ENCODE measurements around the gene COG7.
"Not testable (repeated sequence)": the region's sequence is repeated elsewhere in the genome, so short reads cannot be mapped to it uniquely, and the experiment has no call there.

Gene COG7

DNA sequence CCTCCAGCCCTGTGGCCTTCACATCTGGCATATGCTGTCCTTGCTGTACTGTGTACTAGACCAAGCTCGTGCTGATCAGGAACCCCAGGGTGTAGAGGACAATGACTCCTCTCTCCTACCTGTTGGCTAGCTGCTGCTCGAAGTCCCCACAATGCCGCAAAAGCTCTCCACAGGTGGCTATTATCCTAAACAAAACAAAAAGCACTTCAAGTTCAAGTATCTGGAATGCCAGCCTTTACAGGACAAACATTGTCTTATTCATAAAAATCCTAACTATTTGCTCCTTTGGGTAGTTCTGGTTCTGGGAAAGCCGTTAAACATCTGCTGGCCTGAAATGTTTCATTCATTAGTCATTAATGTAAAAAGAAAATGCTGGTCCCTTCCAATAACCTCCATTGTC is 42.8 kb downstream of the COG7 start:
- no peak for DNase-seq (ENCODE audit: low read depth in 2 of 2)

DNA sequence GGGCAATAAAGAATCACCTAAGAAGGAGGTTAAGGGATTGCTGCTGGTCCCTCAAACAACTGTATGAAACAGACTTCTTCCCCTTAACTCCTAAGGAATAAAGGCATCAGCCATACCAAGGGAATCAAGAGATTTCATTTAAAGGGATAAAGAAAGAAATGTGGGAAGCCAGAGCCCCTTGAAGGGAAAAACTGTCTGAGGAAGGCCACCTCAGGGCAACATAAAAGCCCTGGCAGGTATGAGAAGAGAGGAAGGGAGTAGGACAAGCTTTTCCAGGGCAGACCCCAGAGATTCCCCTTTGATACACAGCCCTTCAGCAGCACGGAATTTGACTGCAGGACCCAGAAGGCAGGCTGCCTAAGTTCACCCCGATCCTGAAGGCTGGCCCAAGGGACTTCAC is 43.5 kb downstream of the COG7 start:
- DNase-seq (ENCODE audit: low read depth in 2 of 2) = no peak

DNA sequence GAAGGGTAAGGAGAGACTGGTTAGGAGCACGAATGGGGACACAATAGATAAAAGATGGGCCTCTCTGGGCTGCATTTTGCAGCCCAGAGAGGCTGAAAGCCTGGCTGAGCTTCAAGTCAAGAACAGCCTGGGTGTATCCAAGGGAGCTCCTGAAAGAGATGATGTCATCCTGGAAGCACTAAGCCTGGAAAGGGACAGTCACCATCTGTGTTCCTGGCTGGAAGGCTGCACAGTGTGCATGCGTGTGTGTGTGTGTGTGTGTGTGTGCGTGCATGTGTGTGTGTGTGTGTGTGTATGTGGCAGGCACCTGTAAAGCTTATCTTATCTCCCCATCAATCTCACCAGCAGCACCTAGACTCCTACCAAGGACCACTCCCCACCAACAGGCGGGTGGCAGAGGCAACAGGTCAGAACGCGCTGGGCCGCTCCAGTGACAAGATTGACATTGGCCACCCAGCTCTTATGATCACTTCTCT is 44.1 kb downstream of the COG7 start:
- no peak for DNase-seq (ENCODE audit: low read depth in 2 of 2)

DNA sequence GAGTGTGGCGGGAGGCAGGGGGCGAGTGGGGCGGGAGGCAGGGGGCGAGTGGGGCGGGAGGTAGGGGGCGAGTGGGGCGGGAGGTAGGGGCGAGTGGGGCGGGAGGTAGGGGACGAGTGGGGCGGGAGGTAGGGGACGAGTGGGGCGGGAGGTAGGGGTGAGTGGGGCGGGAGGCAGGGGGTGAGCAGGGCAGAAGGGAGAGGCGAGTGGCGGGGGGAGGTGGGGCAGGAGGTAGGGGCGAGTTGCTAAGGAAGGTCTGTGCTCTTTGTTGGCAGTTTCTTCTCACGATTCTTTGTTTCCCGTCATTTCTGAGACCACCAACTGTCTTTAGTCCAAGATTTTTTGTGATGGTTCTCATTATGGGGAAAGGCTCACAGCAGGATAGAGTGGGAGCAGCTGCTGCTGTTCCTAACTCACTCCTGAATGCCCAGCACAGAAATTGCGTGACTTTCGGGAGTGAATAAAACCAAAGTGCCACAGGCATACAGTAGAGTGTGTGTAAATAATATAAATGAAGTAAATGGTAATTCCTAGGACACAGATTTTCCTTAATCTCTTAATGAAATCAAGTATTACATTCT is 44.7 kb downstream of the COG7 start:
- DNase-seq (ENCODE audit: low read depth in 2 of 2) = no peak

DNA sequence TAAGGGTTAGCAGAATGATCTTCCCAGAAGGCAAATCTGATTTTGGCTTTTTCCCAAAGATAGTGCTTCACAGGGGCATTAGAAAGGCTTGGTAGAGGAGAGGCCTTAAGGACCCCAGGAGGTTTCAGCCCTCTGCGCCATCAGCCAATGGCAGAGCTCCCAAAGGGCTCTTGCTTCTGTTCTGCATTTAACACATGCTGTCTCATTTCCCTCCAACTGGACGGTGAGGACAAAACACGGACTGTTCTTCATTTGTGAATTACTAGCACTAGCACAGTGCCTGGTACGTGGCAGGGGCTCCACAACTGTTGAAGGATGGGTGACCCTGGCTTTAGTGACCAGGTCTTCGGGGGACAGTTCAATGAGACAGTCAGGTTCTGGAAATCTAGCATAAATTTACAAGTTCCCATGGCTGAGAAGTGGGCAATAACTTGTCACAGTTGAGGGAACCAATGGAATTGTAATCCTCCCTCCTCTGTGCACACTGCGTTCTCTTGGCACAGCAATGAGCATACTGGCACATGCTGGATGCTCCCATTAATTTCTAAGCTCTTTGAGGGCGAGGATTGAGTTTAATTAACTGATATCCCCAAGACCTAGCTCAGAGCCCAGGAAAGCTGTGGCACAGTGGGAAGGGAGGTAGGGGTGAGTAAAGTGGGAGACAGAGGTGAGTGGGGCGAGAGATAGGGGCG is 45.4 kb downstream of the COG7 start:
- DNase-seq (ENCODE audit: low read depth in 2 of 2) = no peak

DNA sequence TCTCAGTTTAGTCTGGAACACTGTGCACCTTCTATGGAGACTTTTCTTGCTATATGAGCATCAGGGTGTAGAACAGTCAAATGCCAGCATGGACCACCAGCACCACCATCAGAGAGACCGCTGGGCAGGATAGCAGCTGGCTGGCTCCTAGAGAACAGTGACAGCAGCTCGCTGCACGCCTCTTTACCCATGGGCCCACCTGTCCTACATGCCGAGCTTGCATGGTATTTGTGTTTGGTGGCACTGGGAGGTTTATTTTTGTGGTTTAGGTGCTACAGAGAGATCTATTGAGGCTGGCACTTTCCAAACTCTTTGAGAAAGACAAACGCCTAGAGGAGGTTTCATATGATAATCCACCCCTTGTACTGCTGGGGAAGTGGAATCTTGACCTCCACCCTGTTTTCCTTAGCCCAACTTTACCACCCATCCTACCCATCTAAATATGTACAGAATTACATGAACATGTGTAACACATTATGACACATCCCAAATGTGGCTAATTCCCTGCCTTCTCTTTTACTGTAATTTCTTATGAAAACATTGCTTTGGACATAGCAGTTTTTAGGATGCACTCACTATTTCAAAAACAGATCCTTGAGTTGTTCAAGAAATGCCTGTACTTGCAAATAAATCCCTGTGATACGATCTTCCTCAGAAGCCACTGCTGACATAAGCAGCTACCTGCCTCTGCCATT is 46.3 kb downstream of the COG7 start:
- no peak for DNase-seq (ENCODE audit: low read depth in 2 of 2)

DNA sequence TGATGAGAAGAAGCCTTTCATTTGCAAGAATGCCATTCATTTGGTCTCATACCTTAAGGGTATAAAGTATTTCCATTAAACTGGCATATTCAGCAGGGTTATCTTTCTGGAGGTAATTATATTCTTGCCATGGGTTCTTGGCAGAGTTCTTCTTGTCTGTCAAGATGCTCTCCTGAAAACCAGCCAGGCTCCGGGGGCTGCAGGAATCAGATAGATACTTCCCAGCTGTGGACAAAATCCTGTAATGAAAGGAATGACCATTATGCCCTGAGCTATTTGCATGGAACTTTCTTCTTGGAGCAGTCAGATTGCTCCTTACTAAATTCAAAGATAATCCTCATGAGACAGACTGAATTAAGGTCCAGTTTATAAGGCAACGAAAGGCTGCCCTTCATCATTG is 47.0 kb downstream of the COG7 start:
- DNase-seq (ENCODE audit: low read depth in 2 of 2) = no peak

DNA sequence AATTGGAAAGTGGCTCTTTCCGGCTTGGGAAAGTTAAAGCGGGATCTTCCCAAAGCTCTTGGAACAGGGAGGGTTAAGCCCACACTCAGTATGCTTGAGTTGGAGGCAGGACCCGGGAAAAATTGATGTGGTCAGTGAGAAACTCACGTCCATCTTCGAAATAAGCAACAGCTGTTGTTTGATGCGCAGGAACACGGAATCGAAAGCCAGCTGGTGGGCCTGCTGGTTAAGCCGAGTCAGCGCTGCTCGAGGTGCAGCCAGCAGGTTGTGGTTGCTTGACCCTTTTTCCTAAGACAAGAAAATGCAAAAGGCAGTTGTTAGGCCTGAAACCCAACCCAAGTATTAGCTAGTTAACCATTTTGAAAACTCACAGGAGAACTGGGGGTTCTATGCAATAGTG is 49.4 kb downstream of the COG7 start:
- DNase-seq (ENCODE audit: low read depth in 2 of 2) = no peak

DNA sequence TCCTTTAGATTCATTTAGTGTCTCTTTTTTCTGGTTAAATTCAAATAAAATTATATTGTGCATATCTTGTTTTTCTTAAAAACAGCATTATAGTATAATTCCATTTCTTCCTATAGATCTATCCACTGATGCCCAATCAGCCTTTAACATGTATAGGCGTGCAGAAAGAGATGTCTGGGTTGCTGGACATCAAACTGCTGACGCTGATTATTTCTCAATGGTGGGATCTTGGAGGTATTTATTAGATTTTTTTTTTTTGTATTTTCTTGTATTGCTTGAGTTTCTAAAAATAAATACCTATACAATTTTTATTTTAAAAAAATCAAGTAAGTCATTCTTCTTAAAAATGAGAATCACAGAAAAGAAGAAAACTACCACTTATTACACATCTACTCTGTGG is 50.9 kb downstream of the COG7 start:
- DNase-seq (ENCODE audit: low read depth in 2 of 2) = no peak

DNA sequence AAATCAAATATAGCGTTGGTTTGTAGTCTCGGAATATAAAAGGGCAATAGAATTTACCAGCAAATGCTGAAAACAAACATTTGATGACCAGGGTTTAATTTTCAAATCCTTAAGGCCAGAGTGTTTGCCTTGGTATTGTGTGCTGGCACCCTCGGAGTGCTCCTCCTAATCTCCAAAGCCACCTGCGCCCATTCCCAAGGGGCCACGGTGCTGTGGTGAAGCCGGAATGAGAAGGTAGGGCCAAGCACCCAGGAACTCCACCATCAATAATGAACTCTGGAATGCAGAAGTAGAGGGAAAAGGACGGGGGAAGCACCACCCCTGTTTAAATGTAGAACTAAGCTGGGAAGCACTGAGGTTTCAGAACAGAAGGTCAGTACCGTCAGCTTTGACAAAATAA is 51.9 kb downstream of the COG7 start:
- DNase-seq (ENCODE audit: low read depth in 2 of 2) = no peak

DNA sequence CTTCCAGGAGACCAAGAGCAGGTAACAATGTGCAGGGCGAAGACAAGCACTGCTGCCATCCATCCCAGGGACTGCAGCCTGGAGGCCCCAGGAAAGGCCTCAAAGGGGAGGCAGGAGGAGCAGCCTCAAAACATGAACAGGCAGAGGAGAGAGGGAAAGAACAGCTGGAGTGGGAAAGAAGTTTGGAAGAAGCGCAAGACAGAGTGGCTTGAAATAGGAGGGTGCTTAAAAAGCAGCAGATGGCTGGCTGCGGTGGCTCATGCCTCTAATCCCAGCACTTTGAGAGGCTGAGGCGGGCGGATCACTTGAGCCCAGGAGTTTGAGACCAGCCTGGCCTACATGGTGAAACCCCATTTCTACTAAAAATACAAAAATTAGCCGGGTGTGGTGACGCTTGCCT is 52.5 kb downstream of the COG7 start:
- DNase-seq (ENCODE audit: low read depth in 2 of 2) = not testable (repeated sequence)

DNA sequence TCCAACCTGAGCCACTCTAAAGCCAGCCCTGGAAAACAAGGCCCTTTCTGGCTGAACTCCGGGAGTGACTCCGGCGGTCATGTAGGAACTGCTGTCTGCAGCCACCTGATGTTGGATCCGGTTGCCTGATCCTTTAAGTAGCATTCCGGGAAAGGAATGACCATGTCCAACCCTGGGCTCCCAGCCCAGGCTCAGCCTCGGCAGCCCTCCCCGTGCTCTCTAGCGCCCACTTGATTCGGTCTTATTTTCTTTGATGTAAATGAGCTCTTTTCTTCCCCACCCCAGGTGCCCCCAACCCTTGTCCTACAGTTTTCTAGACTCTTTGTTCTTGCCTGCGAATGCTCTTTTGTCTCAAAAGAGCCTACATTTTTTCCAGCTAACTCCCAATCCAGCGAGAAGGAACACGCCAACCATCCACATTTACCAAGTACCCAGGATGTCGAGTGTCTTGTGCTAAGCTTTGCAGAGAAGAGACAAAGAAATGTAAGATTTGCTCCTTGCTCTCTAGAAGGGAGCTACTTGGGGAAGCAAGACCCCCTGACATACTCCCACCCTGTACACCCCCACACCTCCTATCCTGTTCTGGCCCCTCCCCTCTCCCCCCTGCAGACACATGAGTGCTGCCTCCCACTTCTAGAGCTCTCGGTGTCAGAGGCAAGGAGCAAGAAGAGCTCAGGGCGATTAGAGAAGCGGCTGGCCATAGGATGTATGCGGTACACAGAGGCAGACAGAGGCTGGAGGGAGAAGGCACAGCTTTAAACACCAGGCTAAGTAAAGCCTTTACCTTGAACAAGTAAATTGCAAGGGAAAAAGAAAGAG is 53.8 kb downstream of the COG7 start:
- no peak for DNase-seq (ENCODE audit: low read depth in 2 of 2)

DNA sequence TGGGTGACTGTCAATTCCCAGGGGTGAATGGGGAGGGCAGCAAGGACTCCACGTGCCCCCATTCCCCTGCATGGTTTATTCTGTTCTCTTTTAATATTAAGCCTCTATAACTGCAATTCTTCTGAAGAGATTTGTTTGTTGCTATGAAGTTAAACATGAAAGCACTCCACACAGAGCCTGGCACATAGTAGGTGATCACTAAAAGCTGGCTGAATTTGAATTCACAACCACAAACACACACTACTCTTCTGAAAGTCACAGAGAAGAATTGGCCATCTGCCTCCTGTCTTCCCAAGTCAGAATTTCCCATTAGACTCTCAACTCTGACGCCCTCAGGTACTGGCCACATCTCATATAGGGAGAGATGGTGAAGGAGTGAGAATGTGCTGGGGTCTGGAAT is 55.5 kb downstream of the COG7 start:
- DNase-seq (ENCODE audit: low read depth in 2 of 2) = no peak

DNA sequence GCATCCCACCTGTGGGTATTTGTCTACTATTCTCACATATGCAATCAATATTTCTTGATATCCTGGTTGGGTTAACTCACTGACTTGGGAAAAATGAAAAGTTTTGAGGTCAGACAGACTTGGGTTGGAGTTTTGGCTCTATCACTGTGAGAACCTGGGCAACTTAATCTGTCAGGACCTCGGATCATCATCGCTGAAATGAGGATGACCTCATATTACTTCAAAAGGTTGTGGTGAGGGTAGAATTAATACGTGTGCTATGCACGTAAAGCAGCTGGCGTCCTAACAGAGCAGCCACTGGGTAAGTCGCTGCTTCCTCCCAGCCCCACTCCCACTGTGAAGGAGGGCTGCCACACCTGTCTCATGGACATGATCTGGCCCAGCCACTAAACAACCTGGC is 57.3 kb downstream of the COG7 start:
- no peak for DNase-seq (ENCODE audit: low read depth in 2 of 2)

DNA sequence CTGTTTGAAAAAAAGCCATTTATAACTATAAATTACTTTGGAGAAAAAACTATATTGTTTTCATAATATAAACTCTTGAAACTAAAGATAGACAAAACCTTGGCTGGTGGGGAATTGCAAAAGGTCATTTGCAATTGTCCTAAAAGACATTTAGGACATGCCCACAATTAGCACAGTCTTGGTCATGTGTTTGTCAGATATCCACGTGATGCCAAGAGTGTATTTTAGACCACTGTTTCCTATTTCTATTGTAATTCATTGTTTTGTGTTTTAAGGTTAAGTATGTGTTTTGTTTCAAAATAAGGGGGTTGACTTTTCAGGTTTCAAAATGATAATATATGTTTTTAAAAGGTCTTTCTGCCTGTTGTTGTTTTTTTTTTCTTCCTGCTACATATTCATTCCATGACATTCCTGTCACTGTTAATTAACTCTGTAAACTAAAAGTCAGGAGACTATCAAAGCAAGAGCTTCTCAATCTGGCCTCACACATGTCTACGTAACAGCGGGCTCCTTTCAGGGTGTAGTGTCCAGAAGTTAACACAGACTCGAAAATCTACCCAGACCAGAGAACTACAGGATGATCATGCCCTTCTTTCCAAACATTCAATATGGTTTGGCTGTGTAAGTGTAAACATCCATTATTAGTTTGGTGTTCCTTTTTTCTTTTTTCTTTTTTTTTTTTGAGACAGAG is 58.7 kb downstream of the COG7 start:
- no peak for DNase-seq (ENCODE audit: low read depth in 2 of 2)

DNA sequence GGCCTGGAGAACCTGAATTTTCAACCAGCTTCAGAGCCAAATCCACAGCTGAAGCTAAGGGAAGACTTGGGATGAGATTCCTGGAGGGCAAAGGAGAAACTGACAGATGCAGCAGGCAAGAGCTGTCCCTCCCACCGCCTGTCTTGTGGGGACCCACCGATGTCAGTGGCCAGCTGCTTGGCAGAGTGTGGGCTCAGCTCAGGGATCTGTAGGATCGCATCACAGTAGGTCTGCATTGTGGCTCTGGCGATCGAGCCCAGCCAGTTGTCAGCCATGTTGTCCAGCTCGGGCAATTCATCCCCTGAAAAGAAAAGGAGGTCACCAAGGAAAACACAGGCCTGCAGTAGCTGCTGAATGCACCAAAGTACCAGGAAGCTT is 60.8 kb downstream of the COG7 start:
- DNase-seq (ENCODE audit: low read depth in 2 of 2) = no peak

DNA sequence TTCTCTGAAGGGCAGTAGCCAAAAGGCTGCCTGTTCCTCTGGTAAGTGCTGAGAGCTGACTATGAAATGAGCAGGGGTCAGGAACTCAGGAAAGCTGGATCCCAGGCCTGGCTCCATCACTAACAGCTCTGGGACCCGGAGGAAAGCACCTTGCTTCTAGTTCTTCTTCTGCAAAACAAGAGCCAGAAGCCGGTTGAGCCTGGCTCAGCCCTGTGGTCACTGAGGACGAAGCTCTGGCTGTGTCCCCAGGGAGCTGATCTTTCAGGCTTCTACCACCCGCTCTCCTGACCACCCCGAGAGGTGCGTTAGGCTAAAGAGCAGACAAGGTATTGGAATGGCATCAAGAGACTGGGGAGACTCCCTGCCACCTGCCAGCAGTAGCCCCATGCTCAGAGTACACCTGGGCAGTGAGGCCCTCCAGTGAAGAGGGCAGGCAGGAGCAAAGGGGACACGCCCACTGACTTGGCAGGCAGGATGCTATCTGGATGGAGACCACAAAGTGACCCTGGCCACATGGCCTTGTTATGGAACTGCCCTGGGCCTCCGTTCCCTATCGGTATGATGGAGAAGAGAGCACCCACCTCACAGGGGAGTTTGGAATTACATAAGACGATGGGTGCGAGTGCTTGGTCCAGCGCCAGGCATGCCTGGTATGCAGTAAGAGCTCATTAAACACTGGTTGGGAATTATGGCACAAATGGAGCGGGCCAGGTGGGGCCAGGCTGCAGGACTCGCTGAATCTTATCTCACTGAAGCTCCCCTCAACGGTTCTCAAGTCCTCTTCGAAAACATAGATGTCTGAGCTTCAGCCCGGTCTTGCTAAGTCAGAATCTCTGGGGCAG is 61.4 kb downstream of the COG7 start:
- no peak for DNase-seq (ENCODE audit: low read depth in 2 of 2)

DNA sequence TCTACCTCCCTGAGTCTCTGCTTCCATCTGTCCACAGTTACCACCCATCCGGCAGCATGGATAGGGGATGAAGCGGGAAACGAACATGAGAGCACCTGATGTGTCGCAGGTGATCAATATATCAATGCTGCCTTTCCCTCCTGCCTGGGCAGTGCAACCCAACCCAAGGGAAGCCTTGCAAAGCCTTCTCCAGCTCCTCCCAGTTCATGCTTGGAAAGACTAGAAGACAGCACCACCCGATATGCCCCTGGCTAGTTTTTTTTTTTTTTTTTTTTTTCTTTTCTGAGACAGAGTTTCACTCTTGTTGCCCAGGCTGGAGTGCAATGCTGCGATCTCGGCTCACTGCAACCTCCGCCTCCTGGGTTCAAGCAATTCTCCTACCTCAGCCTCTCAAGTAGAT is 63.1 kb downstream of the COG7 start:
- not testable (repeated sequence) for DNase-seq (ENCODE audit: low read depth in 2 of 2)

DNA sequence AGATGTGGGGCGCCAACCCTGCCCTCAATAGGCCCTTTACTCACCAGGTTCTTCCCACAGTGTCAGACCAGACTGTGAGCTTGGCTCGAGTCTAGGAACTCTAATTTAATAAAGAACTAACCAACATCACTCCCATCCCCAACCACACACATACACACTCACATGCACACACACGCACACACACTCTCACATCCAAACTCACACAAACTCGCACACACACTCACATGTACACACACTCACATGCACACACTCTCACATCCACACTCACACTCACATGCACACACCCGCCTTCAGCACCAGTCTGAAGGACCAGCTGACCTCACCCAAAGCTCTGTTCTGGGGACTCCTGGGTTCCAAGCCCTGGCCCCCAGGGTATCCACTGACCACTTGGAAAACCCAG is 63.8 kb downstream of the COG7 start:
- no peak for DNase-seq (ENCODE audit: low read depth in 2 of 2)

DNA sequence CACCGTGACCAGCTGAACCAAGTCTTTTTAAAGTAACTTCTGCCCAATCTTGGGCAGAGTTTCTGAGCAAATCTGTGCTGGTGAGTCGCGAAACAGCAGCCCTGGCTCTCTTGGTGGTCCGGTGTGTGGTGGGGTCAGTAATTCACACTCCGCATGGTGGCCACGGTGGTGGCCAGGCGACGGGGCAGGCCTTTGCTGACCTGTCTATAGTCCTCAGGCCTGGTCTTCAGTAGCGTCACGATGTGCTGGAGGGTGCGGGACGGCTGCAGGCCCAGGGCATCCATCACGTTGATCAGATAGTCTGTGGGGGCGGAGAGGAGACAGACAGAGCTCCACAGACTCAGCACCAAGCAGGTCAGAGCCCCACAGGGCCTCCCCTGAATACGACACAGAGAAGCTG is 64.2 kb downstream of the COG7 start:
- no peak for DNase-seq (ENCODE audit: low read depth in 2 of 2)

DNA sequence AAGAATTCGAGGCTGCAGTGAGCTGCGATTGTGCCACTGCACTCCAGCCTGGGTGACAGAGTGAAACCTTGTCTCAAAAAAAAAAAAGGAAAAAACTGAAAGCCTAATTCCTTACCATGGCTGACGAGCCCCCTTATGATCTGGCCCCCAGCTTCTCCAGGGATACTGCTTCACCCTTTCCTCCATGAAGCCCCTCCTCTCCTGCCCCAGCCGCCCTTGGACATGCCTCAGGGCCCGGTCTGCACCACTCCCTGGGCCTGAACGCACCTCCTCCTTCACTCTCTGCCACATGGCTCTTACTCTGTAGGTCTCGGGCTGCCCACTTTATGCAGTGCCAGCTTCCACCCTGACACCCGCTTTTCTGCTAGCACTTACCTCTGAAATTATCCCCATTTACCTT is 65.3 kb downstream of the COG7 start:
- DNase-seq (ENCODE audit: low read depth in 2 of 2) = no peak
